ENCODE measurements around the gene ELOVL5.
"Not testable (repeated sequence)": the region's sequence is repeated elsewhere in the genome, so short reads cannot be mapped to it uniquely, and the experiment has no call there.

ELOVL5 gene

GRCh38 chr6:53326372-53327016 lies 22.3 kb downstream of the ELOVL5 start:
- DNase-seq = no peak

GRCh38 chr6:53325785-53326184 lies 23.0 kb downstream of the ELOVL5 start:
- DNase-seq = no peak

GRCh38 chr6:53322188-53323029 lies 26.3 kb downstream of the ELOVL5 start:
- no peak for DNase-seq

GRCh38 chr6:53321701-53322100 lies 27.0 kb downstream of the ELOVL5 start:
- DNase-seq = no peak

GRCh38 chr6:53320964-53321363 lies 27.8 kb downstream of the ELOVL5 start:
- no peak for DNase-seq

- no peak for DNase-seq
Measured at GRCh38 chr6:53318429-53318828, 30.3 kb downstream of the ELOVL5 start.

- no peak for DNase-seq
Measured at GRCh38 chr6:53317861-53318260, 30.9 kb downstream of the ELOVL5 start.

- not testable (repeated sequence) for DNase-seq
Measured at GRCh38 chr6:53317299-53317698, 31.5 kb downstream of the ELOVL5 start.

- no peak for DNase-seq
Measured at GRCh38 chr6:53316142-53316541, 32.6 kb downstream of the ELOVL5 start.

- DNase-seq = no peak
Measured at GRCh38 chr6:53315086-53315724, 33.5 kb downstream of the ELOVL5 start.

- no peak for DNase-seq
Measured at GRCh38 chr6:53313784-53314400, 34.9 kb downstream of the ELOVL5 start.

- DNase-seq = no peak
Measured at GRCh38 chr6:53312355-53312754, 36.4 kb downstream of the ELOVL5 start.

GRCh38 chr6:53311586-53311935 lies 37.2 kb downstream of the ELOVL5 start:
- no peak for DNase-seq

GRCh38 chr6:53310771-53311585 lies 37.8 kb downstream of the ELOVL5 start:
- no peak for DNase-seq

GRCh38 chr6:53309901-53310300 lies 38.8 kb downstream of the ELOVL5 start:
- DNase-seq = no peak

- DNase-seq = no peak
Measured at GRCh38 chr6:53309059-53309900, 39.5 kb downstream of the ELOVL5 start.

- DNase-seq = no peak
Measured at GRCh38 chr6:53306819-53307347, 41.9 kb downstream of the ELOVL5 start.

GRCh38 chr6:53306217-53306616 lies 42.5 kb downstream of the ELOVL5 start:
- DNase-seq = not testable (repeated sequence)

- not testable (repeated sequence) for DNase-seq
Measured at GRCh38 chr6:53305506-53306005, 43.2 kb downstream of the ELOVL5 start.

GRCh38 chr6:53304953-53305352 lies 43.8 kb downstream of the ELOVL5 start:
- not testable (repeated sequence) for DNase-seq

Measured in activated gamma-delta T cell (primary cell).